Right atrium auricular region (tissue), 2 donors: ENCODE results near the gene TAF11L2. TPM values are rescaled to one million over a fixed set of nuclear protein-coding genes. Genes with fewer than 3 reads are reported as not detected.
"Not testable (repeated sequence)": the region's sequence is repeated elsewhere in the genome, so short reads cannot be mapped to it uniquely, and the experiment has no call there.

Experiments used
- DNase-seq: peaks from one replicate; pipeline ENCODE4 v3.0.0-alpha.2; 2019; ENCODE audit warnings: low spot score
- H3K27ac ChIP-seq, 2 donors: fragments of 200-600 bp; sonication (generic); 1 replicate in 1 of 2; 2 replicates in 1 of 2; pipeline ENCODE4 v1.5.1; 2016 to 2019
- H3K27me3 ChIP-seq, 2 donors: fragments of 200-600 bp; sonication (generic); one replicate each; pipeline versions ENCODE4 v1.5.1 to v1.6.0; 2017 to 2019
- H3K36me3 ChIP-seq: fragments of 200-600 bp; sonication (generic); one replicate; pipeline ENCODE4 v1.5.1; 2016
- H3K4me1 ChIP-seq, 2 donors: fragments of 200-600 bp; sonication (generic); one replicate each; pipeline versions ENCODE4 v1.5.1 to v1.6.0; 2017 to 2019
- H3K4me3 ChIP-seq, 2 donors: fragments of 200-600 bp; sonication (generic); 1 replicate in 1 of 2; 2 replicates in 1 of 2; pipeline ENCODE4 v1.5.1; 2017 to 2019; ENCODE audit warnings: mild to moderate bottlenecking in 1 of 2, moderate library complexity in 1 of 2
- H3K9me3 ChIP-seq, 2 donors: fragments of 200-600 bp; sonication (generic); one replicate each; pipeline ENCODE4 v1.5.1; 2019
- total RNA-seq, 2 donors: library from RNA; depleted of rRNA; stranded (reverse); fragments of >200 nt; gene quantifications; one replicate each; pipeline ENCODE4 v1.1.0, GENCODE V29; 2016
- TF ChIP-seq, protein P1 (sequence below), 2 donors: fragments of 200-600 bp; sonication (generic); IDR thresholded peaks; one replicate each; pipeline ENCODE4 v1.5.1; 2019; ENCODE audit warnings: antibody characterized with exemption in 2 of 2

TAF11L2 gene
- total RNA-seq, 2 donors from 2014 or later: not detected

GRCh38 chr5:17487174-17487512, 10.9 kb upstream of the TAF11L2 start:
- H3K4me3 ChIP-seq: no peak overlapping the region
- no peaks in the 10 kb centered on the region for H3K36me3 ChIP-seq
- H3K27me3 ChIP-seq: no peaks in the 10 kb centered on the region
- no peak for DNase-seq
- H3K9me3 ChIP-seq: no peaks in the 10 kb centered on the region
- TF ChIP-seq, protein P1, sequence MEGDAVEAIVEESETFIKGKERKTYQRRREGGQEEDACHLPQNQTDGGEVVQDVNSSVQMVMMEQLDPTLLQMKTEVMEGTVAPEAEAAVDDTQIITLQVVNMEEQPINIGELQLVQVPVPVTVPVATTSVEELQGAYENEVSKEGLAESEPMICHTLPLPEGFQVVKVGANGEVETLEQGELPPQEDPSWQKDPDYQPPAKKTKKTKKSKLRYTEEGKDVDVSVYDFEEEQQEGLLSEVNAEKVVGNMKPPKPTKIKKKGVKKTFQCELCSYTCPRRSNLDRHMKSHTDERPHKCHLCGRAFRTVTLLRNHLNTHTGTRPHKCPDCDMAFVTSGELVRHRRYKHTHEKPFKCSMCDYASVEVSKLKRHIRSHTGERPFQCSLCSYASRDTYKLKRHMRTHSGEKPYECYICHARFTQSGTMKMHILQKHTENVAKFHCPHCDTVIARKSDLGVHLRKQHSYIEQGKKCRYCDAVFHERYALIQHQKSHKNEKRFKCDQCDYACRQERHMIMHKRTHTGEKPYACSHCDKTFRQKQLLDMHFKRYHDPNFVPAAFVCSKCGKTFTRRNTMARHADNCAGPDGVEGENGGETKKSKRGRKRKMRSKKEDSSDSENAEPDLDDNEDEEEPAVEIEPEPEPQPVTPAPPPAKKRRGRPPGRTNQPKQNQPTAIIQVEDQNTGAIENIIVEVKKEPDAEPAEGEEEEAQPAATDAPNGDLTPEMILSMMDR (IDR thresholded peaks at IDR 0.05): no peak
- H3K4me1 ChIP-seq: no peaks in the 10 kb centered on the region
- H3K27ac ChIP-seq: no peak overlapping the region

DNA sequence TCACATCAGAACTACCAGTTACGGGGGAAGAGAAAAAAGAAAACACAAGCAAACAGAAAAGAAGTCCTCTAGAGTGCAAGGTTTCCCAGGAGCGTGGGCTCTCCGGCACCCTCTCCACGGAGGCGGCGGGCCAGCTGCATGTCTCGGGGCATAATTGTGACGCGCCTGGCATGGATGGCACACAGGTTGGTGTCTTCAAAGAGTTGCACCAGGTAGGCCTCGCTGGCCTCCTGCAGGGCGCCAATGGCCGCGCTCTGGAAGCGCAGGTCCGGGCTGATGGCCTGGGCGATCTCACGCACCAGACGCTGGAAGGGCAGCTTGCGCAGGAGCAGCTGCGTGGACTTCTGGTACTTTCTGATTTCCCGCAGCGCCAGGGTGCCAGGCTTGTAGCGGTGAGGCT, 6.8 kb upstream of the TAF11L2 start:
- not testable (repeated sequence) for H3K36me3 ChIP-seq, H3K9me3 ChIP-seq, H3K4me1 ChIP-seq, H3K27ac ChIP-seq, H3K4me3 ChIP-seq, H3K27me3 ChIP-seq, DNase-seq

GRCh38 chr5:17492770-17493169, 5.3 kb upstream of the TAF11L2 start:
- no peak for DNase-seq
- no peaks in the 10 kb centered on the region for H3K36me3 ChIP-seq
- H3K4me3 ChIP-seq: no peak overlapping the region
- TF ChIP-seq, protein P1 (IDR thresholded peaks at IDR 0.05): no peak
- H3K4me1 ChIP-seq: no peaks in the 10 kb centered on the region
- no peak overlapping the region for H3K27ac ChIP-seq
- no peaks in the 10 kb centered on the region for H3K27me3 ChIP-seq
- H3K9me3 ChIP-seq: peaks cover 0 to 5% of the 10 kb centered on the region in 2 donors

DNA sequence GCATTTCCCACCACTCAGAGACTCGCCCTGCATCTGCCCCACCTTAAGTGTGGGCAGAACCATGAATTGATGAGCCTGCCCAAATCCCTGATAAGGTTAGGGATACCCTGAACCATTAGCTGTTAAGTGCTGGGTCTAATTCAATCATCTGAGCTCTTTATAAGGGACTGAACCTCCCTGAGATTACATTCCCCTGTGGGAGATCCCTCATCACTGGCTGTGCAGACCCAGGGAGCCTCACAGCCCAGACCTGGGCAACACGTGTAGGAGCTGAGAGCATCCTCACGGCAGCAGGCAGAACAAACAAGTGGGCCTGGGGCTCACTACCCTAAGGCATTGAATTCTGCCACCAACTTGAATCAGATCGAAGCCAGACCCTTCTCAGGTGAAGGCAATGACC, 585 bp upstream of the TAF11L2 start:
- no peaks in the 10 kb centered on the region for H3K27me3 ChIP-seq
- TF ChIP-seq, protein P1 (IDR thresholded peaks at IDR 0.05): no peak
- no peaks in the 10 kb centered on the region for H3K4me1 ChIP-seq
- H3K9me3 ChIP-seq: peaks cover 0 to 5% of the 10 kb centered on the region in 2 donors
- H3K36me3 ChIP-seq: no peaks in the 10 kb centered on the region
- no peak for DNase-seq
- no peak overlapping the region for H3K27ac ChIP-seq
- no peak overlapping the region for H3K4me3 ChIP-seq

- Histone ChIP-seq H3K27me3 (no peaks in the 10 kb centered on the region), H3K27ac (no peak overlapping the region), H3K36me3 (no peaks in the 10 kb centered on the region), H3K9me3 (no peaks in the 10 kb centered on the region), H3K4me1 (no peaks in the 10 kb centered on the region), H3K4me3 (no peak overlapping the region)
- TF ChIP-seq, protein P1 (IDR thresholded peaks at IDR 0.05): no peak
- no peak for DNase-seq
These were observed 13.8 kb downstream of the TAF11L2 start for GRCh38 chr5:17511775-17512325.

DNA sequence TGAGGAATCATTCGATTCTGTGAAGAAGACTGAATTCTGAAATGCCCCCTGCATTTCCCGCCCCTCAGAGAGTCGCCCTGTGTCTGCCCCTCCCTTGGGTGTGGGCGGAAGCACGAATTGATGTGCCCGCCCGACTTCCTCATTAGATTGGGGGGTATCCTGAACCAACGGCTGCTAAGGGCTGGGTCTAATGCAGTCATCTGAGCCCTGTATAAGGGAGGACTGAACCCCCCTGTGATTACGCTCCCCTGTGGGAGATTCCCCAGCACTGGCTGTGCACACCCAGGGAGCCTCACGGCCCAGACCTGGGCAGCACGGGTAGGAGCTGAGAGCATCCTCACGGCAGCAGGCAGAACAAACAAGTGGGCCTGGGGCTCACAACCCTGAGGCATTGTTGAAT, 19.5 kb downstream of the TAF11L2 start:
- not testable (repeated sequence) for H3K4me1 ChIP-seq, DNase-seq, H3K27ac ChIP-seq, H3K27me3 ChIP-seq, H3K9me3 ChIP-seq, H3K36me3 ChIP-seq, H3K4me3 ChIP-seq

DNA sequence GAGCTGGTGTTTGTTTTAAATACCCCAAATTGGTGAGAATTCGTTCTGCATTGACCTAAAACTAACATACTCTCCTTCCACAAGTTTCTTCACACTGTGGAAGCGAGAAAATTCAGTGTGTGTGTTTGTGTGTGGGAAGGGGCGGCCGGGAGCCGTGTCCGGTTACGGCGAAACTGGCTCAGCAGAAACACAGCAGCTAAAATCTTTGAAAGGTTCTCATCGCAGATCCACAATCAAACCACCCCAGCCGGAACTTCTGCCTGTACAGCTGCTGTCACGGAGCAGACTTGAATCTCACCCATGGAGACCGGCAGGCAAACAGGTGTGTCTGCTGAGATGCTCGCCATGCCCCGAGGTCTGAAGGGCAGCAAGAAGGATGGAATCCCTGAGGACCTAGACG, 20.0 kb downstream of the TAF11L2 start, which contains the start of gene TAF11L3:
TSS of gene TAF11L3 (plus strand) at position 301 of the 400 bp plus-strand sequence.
- H3K4me3 ChIP-seq, H3K27ac ChIP-seq, H3K9me3 ChIP-seq, H3K27me3 ChIP-seq, H3K4me1 ChIP-seq, DNase-seq, H3K36me3 ChIP-seq: not testable (repeated sequence)

GRCh38 chr5:17519508-17519907, 21.5 kb downstream of the TAF11L2 start:
- H3K9me3 ChIP-seq, DNase-seq, H3K36me3 ChIP-seq, H3K4me3 ChIP-seq, H3K27me3 ChIP-seq, H3K27ac ChIP-seq, H3K4me1 ChIP-seq: not testable (repeated sequence)

DNA sequence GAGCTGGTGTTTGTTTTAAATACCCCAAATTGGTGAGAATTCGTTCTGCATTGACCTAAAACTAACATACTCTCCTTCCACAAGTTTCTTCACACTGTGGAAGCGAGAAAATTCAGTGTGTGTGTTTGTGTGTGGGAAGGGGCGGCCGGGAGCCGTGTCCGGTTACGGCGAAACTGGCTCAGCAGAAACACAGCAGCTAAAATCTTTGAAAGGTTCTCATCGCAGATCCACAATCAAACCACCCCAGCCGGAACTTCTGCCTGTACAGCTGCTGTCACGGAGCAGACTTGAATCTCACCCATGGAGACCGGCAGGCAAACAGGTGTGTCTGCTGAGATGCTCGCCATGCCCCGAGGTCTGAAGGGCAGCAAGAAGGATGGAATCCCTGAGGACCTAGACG, 23.5 kb downstream of the TAF11L2 start, which contains the start of gene TAF11L4:
TSS of gene TAF11L4 (plus strand) at position 301 of the 400 bp plus-strand sequence.
- not testable (repeated sequence) for DNase-seq, H3K9me3 ChIP-seq, H3K36me3 ChIP-seq, H3K4me3 ChIP-seq, H3K27ac ChIP-seq, H3K4me1 ChIP-seq, H3K27me3 ChIP-seq

DNA sequence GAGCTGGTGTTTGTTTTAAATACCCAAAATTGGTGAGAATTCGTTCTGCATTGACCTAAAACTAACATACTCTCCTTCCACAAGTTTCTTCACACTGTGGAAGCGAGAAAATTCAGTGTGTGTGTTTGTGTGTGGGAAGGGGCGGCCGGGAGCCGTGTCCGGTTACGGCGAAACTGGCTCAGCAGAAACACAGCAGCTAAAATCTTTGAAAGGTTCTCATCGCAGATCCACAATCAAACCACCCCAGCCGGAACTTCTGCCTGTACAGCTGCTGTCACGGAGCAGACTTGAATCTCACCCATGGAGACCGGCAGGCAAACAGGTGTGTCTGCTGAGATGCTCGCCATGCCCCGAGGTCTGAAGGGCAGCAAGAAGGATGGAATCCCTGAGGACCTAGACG, 26.9 kb downstream of the TAF11L2 start, which contains the start of gene TAF11L5:
TSS of gene TAF11L5 (plus strand) at position 301 of the 400 bp plus-strand sequence.
- H3K27ac ChIP-seq, H3K36me3 ChIP-seq, H3K9me3 ChIP-seq, H3K4me3 ChIP-seq, H3K27me3 ChIP-seq, DNase-seq, H3K4me1 ChIP-seq: not testable (repeated sequence)

DNA sequence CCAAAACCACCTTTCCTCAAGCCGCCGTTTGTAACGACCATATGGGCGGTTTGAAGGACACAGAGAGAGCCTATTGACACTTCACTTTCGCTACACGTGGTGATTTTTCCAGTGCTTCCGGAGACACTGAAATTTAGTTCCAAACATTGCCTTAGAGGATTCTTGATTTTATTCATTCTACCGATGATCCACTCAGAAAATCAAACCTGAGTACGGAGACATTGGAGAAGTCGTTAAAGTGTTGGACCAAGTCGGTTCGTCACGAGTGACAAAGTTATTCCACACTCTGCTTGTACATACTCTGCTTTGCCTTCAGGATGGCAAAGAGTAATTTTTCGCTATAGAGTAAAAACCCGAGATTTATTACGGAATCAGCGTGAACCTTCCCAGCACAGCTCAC, 28.5 kb downstream of the TAF11L2 start:
- H3K4me3 ChIP-seq, H3K27me3 ChIP-seq, H3K27ac ChIP-seq, H3K9me3 ChIP-seq, H3K4me1 ChIP-seq, H3K36me3 ChIP-seq: not testable (repeated sequence)
- DNase-seq: peak; percentile 72
